AG09309 (cell line): Measurements from ENCODE around the gene EPN1.

Experiments used
- DNase-seq: peaks from one replicate; pipeline ENCODE4 v3.0.0-alpha.2; 2010; ENCODE audit warnings: low read depth
- H3K4me3 ChIP-seq: 2 replicates; pipeline ENCODE4 v1.5.1; 2011; ENCODE audit warnings: mild to moderate bottlenecking, low read depth, low read length, moderate library complexity; ENCODE audit not compliant: control insufficient read depth
- CTCF ChIP-seq: IDR thresholded peaks from 2 replicates; pipeline ENCODE4 v1.5.1; 2011; ENCODE audit warnings: mild to moderate bottlenecking, low read depth, low read length, inconsistent platforms; ENCODE audit not compliant: insufficient read depth, control insufficient read depth; ENCODE audit errors: missing control alignments

The EPN1 gene

GRCh38 chr19:55646889-55647731 lies 27.9 kb upstream of the EPN1 start:
- no peak for TF ChIP-seq CTCF
- DNase-seq = no peak
- peak overlapping the region; percentile 55 for H3K4me3 ChIP-seq

GRCh38 chr19:55647732-55648584 lies 27.1 kb upstream of the EPN1 start, which contains the start of gene CCDC106:
Gene CCDC106 (plus strand): TSS chr19:55648212. CDS start chr19:55649047, 835 bp downstream.
- DNase-seq = no peak
- H3K4me3 ChIP-seq = peak within 1 kb of the TSS; percentile 55
- no peak for TF ChIP-seq CTCF

DNA sequence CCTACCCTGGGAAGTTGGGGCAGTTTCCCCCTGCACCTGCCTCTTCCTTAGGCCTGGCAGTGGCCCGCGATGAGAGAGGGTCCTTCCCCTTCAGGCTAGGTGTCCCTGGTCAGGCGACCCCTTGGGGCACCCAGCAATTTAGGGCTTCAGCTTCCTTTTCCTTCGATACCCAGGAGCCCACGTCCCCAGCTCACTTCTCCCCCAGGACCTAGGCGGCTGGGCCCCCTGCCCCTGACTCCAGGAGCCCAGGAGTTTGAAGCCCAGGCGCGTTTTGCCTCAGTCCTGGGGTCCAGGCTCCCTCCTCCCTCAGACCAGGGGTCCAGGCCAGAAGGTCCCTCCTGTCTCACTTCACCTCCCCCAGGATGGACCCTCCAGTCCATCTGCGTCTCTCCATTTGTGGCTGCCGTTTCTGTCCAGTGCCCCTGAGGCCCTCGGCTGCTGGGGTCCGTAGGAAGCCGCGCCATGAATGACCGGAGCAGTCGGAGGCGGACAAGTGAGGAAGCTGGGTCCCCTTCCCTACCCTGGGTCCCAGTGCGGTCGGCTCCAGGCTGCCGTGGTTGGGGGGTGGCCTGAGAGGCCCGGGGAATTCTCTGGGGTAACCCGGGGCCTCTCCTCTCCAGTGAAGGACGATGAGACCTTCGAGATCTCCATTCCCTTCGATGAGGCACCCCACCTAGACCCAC lies 26.3 kb upstream of the EPN1 start:
- DNase-seq = no peak
- peak overlapping the region; percentile 55 for H3K4me3 ChIP-seq
- TF ChIP-seq CTCF = no peak

DNA sequence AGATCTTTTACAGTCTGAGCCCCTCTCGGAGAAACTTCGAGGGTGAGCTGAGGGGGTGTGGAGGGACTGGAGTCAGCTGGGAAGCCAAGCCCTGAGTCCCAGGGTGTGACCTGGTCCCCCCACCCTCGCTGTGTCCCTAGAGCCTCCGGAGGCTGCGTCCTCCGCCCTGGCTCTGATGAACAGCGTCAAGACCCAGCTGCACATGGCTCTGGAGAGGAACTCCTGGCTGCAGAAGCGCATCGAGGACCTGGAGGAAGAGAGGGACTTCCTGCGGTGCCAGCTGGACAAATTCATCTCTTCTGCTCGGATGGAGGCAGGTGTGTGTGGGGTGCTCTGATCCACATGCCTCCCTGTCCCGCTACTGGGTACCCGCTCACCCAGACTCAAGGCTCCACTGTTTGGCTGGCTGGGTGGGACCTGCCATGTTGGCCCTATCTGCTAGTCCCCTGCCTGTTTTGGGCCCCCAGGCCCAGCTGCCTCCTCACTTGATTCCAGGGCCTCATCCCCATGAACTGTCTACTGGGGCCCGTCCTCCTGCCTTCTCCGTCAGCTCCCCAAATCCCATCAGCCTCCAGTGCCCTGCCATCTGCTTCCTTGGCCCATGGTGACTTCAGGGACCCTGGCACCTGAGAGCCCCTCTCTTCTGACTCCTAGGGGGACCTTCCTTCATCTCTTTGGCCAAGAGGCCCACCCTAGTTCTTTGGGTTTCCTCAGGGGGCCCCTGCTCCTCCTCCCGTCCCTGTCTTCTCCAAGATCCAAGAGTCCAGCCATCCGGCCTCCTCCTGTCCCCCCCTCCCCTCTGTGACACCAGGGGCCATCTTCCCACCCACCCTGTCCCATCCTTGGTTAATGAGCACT lies 25.5 kb upstream of the EPN1 start:
- TF ChIP-seq CTCF = no peak
- no peak overlapping the region for H3K4me3 ChIP-seq
- no peak for DNase-seq

GRCh38 chr19:55650126-55650557 lies 24.9 kb upstream of the EPN1 start:
- no peak for DNase-seq

More at GRCh38 chr19:55650126-55650557, 24.9 kb upstream of the EPN1 start:
- no peak for TF ChIP-seq CTCF
- no peak overlapping the region for H3K4me3 ChIP-seq
